B cell (primary cell): ENCODE results near the gene PITHD1. TPM values are rescaled to one million over a fixed set of nuclear protein-coding genes. Genes with fewer than 3 reads are reported as not detected.
A peak's percentile ranks its signal among the peaks of the same experiment; 100 is the strongest.

ENCODE experiments used
- ATAC-seq: fragments of 200-7000 bp; cut with Tn5 transposase; one replicate; pipeline ENCODE4 v1.10.0; 2021; ENCODE audit warnings: low read depth, mild to moderate bottlenecking, moderate number of reproducible peaks, moderate library complexity
- CTCF ChIA-PET: fragments of 350-600 bp; sonication (Branson Sonifier 250); formaldehyde crosslinking; loops from one replicate; lab custom pipeline; 2021; ENCODE audit warnings: antibody characterized with exemption, inconsistent platforms; lab: Charles Lee
- POLR2A ChIA-PET: fragments of 350-600 bp; sonication (Branson Sonifier 250); formaldehyde crosslinking; loops from one replicate; lab custom pipeline; 2021; ENCODE audit warnings: antibody characterized with exemption; lab: Charles Lee
- DNase-seq: peaks from one replicate; pipeline ENCODE4 v3.0.0; 2013
- H2AFZ ChIP-seq: 2 replicates; pipeline ENCODE4 v1.6.1; 2012; ENCODE audit warnings: mild to moderate bottlenecking, low read depth, low read length; ENCODE audit not compliant: insufficient read depth, poor library complexity, severe bottlenecking
- H3K27ac ChIP-seq, 2 donors: 1 replicate in 1 of 2; 2 replicates in 1 of 2; pipeline ENCODE4 v1.5.1; 2012 to 2013; ENCODE audit warnings: low read length in 2 of 2, mild to moderate bottlenecking in 2 of 2, moderate library complexity in 1 of 2
- H3K27me3 ChIP-seq, 4 experiments: fragments of 200-600 bp in 1 of 4; sonication (generic) in 1 of 4; replicated peaks in 1 of 4; 1 replicate in 2 of 4; 2 replicates in 2 of 4; pipeline versions ENCODE4 v1.6.1 to v1.7.0; 2013 to 2016; ENCODE audit warnings: low read length in 3 of 4, mild to moderate bottlenecking in 2 of 4, mixed read lengths in 1 of 4, moderate library complexity in 1 of 4; ENCODE audit not compliant: insufficient read depth in 4 of 4, control insufficient read depth in 3 of 4; ENCODE audit errors: control extremely low read depth in 1 of 4
- H3K36me3 ChIP-seq, 2 experiments: replicated peaks in 1 of 2; 1 replicate in 1 of 2; 2 replicates in 1 of 2; pipeline versions ENCODE4 v1.6.1 to v1.7.1; 2013; ENCODE audit warnings: low read length in 1 of 2; ENCODE audit not compliant: insufficient read depth in 2 of 2, control insufficient read depth in 1 of 2; ENCODE audit errors: control extremely low read depth in 1 of 2, extremely low read depth in 1 of 2
- H3K4me1 ChIP-seq, 2 donors: fragments of 200-600 bp in 1 of 2; sonication (generic) in 1 of 2; 1 replicate in 1 of 2; 2 replicates in 1 of 2; pipeline versions ENCODE4 v1.5.1 to v1.6.1; 2013 to 2017; ENCODE audit warnings: low read length in 2 of 2; ENCODE audit not compliant: control insufficient read depth in 2 of 2, insufficient read depth in 2 of 2
- H3K4me2 ChIP-seq: replicated peaks from 2 replicates; pipeline ENCODE3; 2012; ENCODE audit warnings: mild to moderate bottlenecking, low read depth, low read length; ENCODE audit not compliant: poor library complexity, severe bottlenecking
- H3K4me3 ChIP-seq, 5 experiments: fragments of 200-600 bp in 1 of 5; sonication (generic) in 1 of 5; 1 replicate in 3 of 5; 2 replicates in 2 of 5; pipeline versions ENCODE4 v1.5.1 to v1.7.0; 2011 to 2016; ENCODE audit warnings: low read length in 4 of 5, mild to moderate bottlenecking in 4 of 5, low read depth in 2 of 5, control low read depth in 1 of 5, moderate library complexity in 1 of 5; ENCODE audit not compliant: insufficient read depth in 1 of 5; ENCODE audit errors: control extremely low read depth in 1 of 5, extremely low read depth in 1 of 5
- H3K79me2 ChIP-seq: fragments of 200-600 bp; sonication (generic); one replicate; pipeline ENCODE4 v1.6.0; 2016; ENCODE audit warnings: low read length; ENCODE audit not compliant: control insufficient read depth, insufficient read depth
- H3K9ac ChIP-seq: fragments of 200-600 bp; sonication (generic); 2 replicates; pipeline ENCODE4 v1.6.1; 2017; ENCODE audit warnings: mild to moderate bottlenecking, low read length, moderate library complexity
- H3K9me3 ChIP-seq, 3 donors: one replicate each; pipeline versions ENCODE4 v1.6.1 to v1.7.1; 2013; ENCODE audit warnings: low read length in 2 of 3; ENCODE audit not compliant: control insufficient read depth in 2 of 3, insufficient read depth in 1 of 3; ENCODE audit errors: control extremely low read depth in 1 of 3
- H4K20me1 ChIP-seq: 2 replicates; pipeline ENCODE4 v1.6.0; 2012; ENCODE audit warnings: mild to moderate bottlenecking, low read length; ENCODE audit not compliant: insufficient read depth, control insufficient read depth, poor library complexity, severe bottlenecking
- H3K27ac Mint-ChIP-seq: one replicate; pipeline ENCODE4 v1.8.0; 2021; ENCODE audit warnings: mixed read lengths
- H3K27me3 Mint-ChIP-seq: one replicate; pipeline ENCODE4 v1.8.0; 2021; ENCODE audit warnings: mixed read lengths
- H3K4me1 Mint-ChIP-seq: one replicate; pipeline ENCODE4 v1.8.0; 2021; ENCODE audit warnings: mixed read lengths
- H3K4me3 Mint-ChIP-seq: one replicate; pipeline ENCODE4 v1.8.0; 2021; ENCODE audit warnings: mixed read lengths
- H3K9me3 Mint-ChIP-seq: one replicate; pipeline ENCODE4 v1.8.0; 2022; ENCODE audit warnings: mixed read lengths; ENCODE audit not compliant: insufficient read depth
- CTCF ChIP-seq: fragments of 200-600 bp; IDR thresholded peaks from one replicate; pipeline ENCODE4 v1.8.0; 2022; ENCODE audit warnings: antibody characterized with exemption, mild to moderate bottlenecking
- EZH2 ChIP-seq: IDR thresholded peaks from 2 replicates; pipeline ENCODE4 v1.6.1; 2012; ENCODE audit warnings: borderline replicate concordance, low read depth, mild to moderate bottlenecking, moderate library complexity, low read length; ENCODE audit not compliant: insufficient read depth, poor library complexity, severe bottlenecking
- WGBS: methylation state at CpG from one replicate; pipeline ENCODE4 v1.1.5; 2013; ENCODE audit warnings: missing lambda C conversion rate; ENCODE audit not compliant: insufficient coverage; 5-methylcytosine and 5-hydroxymethylcytosine counted together
- intact Hi-C: fragments of 100-400 bp; cut with micrococcal nuclease; formaldehyde crosslinking; loops from one replicate; pipeline ENCODE4 v1.10.0; 2022
- polyA plus RNA-seq: library from polyadenylated mRNA; depleted of rRNA; stranded (reverse); fragments of >200 nt; gene quantifications from 2 replicates; pipeline ENCODE4 v1.2.3, GENCODE V29; 2012
- total RNA-seq, 2 donors: library from RNA; stranded (reverse); fragments of 120-200 nt in 1 of 2; gene quantifications; 1 replicate in 1 of 2; 2 replicates in 1 of 2; pipeline versions ENCODE4 v1.2.3 to v1.2.4, GENCODE V29; 2013 to 2022

PITHD1 gene
- total and polyA plus RNA-seq, 2 donors (not counting 1 experiment from before 2014, with no cell fraction given): 32.4 to 62.2 TPM

GRCh38 chr1:23788695-23789094 is 10.5 kb downstream of the PITHD1 start:
- Histone ChIP-seq H3K79me2 (peaks cover 19% of the 10 kb centered on the region), H3K4me3 (no peak overlapping the region), H3K9me3 (no peaks in the 10 kb centered on the region), H3K27ac (no peak overlapping the region), H3K4me1 (peaks cover 11 to 21% of the 10 kb centered on the region in 2 donors), H3K4me2 (no peak overlapping the region), H2AFZ (no peak overlapping the region), H3K36me3 (peaks cover 0 to 28% of the 10 kb centered on the region in 2 experiments), H4K20me1 (peaks cover 8% of the 10 kb centered on the region), H3K9ac (no peak overlapping the region), H3K27me3 (no peaks in the 10 kb centered on the region)
- Mint-ChIP-seq H3K4me1 (peaks cover 21% of the 10 kb centered on the region), H3K4me3 (peak overlapping the region; percentile 10), H3K27ac (no peak overlapping the region), H3K27me3 (no peaks in the 10 kb centered on the region), H3K9me3 (no peaks in the 10 kb centered on the region)
- ChIA-PET CTCF (interaction anchor here (0.7 to 2.9 kb wide), 5 partner anchors 17 to 455 kb away, joined by 3 to 10 read pairs (median 4); partner anchors contain the start of gene CNR2), POLR2A (interaction anchor here (0.7 to 1.6 kb wide), 2 partner anchors 11 to 257 kb away, joined by 3 to 6 read pairs; partner anchors contain the start of gene PITHD1)
- DNase-seq: no peak
- WGBS: no CpG with 5 or more reads among the region's 3 CpGs
- intact Hi-C loops: no loop called here
- no peak for TF ChIP-seq CTCF
- TF ChIP-seq EZH2: no peak
- ATAC-seq: no peak
